ENCODE measurements around the gene FAM89A. TPM values are rescaled to one million over a fixed set of nuclear protein-coding genes. Genes with fewer than 3 reads are reported as not detected.
A peak's percentile ranks its signal among the peaks of the same experiment; 100 is the strongest.

Gene FAM89A
- total and polyA plus RNA-seq, 7 donors, result 2.7 to 6.3 (median 4.2) TPM

GRCh38 chr1:231039161-231040018 is 664 bp downstream of the FAM89A start:
- Histone ChIP-seq H3K4me3 (peak overlapping the region; percentile 77), H3K4me1 (no peaks in the 10 kb centered on the region), H3K27ac (peak overlapping the region; percentile 46), H3K9me3 (no peaks in the 10 kb centered on the region), H3K36me3 (ENCODE audit: insufficient read depth in 1 of 2, low read depth in 1 of 2) (no peaks in the 10 kb centered on the region), H3K27me3 (ENCODE audit: insufficient read depth in 3 of 3, low read length in 2 of 3) (peaks cover 0 to 53% (median 22%) of the 10 kb centered on the region in 3 donors)
- peak; percentile 36 to 55 for DNase-seq
- ATAC-seq, result peak; percentile 25 to 60 (median 50)
- WGBS, 3 donors, result 1% methylated on average over 53 to 91 of the region's 91 CpGs
- TF ChIP-seq CTCF (IDR thresholded peaks at IDR 0.05), result no peak
- intact Hi-C loops (cut with DNase I), result no loop called here

GRCh38 chr1:231037585-231038517 is 2.2 kb downstream of the FAM89A start:
- H3K4me1 ChIP-seq, result no peaks in the 10 kb centered on the region
- WGBS, 3 donors, result 86 to 90% (median 88%) methylated on average over 13 of the region's 13 CpGs
- no peak for ATAC-seq
- peak overlapping the region; percentile 77 for H3K4me3 ChIP-seq
- H3K27ac ChIP-seq, result no peak overlapping the region
- DNase-seq, result no peak
- peaks cover 0 to 50% (median 24%) of the 10 kb centered on the region in 3 donors for H3K27me3 ChIP-seq (ENCODE audit: insufficient read depth in 3 of 3, low read length in 2 of 3)
- TF ChIP-seq CTCF (IDR thresholded peaks at IDR 0.05), result no peak
- no peaks in the 10 kb centered on the region for H3K9me3 ChIP-seq
- H3K36me3 ChIP-seq (ENCODE audit: insufficient read depth in 1 of 2, low read depth in 1 of 2), result no peaks in the 10 kb centered on the region
- intact Hi-C loops (cut with DNase I), result no loop called here

GRCh38 chr1:231036416-231036815 is 3.6 kb downstream of the FAM89A start:
- no peaks in the 10 kb centered on the region for H3K4me1 ChIP-seq
- H3K4me3 ChIP-seq, result no peak overlapping the region
- H3K27ac ChIP-seq, result no peak overlapping the region
- H3K27me3 ChIP-seq (ENCODE audit: insufficient read depth in 3 of 3, low read length in 2 of 3), result peaks cover 0 to 50% (median 24%) of the 10 kb centered on the region in 3 donors
- DNase-seq (no peak), ATAC-seq (no peak)
- TF ChIP-seq CTCF (IDR thresholded peaks at IDR 0.05), result no peak
- H3K9me3 ChIP-seq, result no peaks in the 10 kb centered on the region
- intact Hi-C loops (cut with DNase I), result no loop called here
- H3K36me3 ChIP-seq (ENCODE audit: insufficient read depth in 1 of 2, low read depth in 1 of 2), result no peaks in the 10 kb centered on the region
- WGBS, 3 donors, result 67 to 87% (median 79%) methylated on average over 5 of the region's 5 CpGs

- no peak overlapping the region for H3K4me3 ChIP-seq
- H3K27me3 ChIP-seq (ENCODE audit: insufficient read depth in 3 of 3, low read length in 2 of 3), result peaks cover 0 to 44% (median 24%) of the 10 kb centered on the region in 3 donors
- 38 to 48% (median 46%) methylated on average over 1 of the region's 1 CpG for WGBS, 3 donors
- no peak for DNase-seq
- H3K36me3 ChIP-seq (ENCODE audit: insufficient read depth in 1 of 2, low read depth in 1 of 2), result no peaks in the 10 kb centered on the region
- H3K9me3 ChIP-seq, result no peaks in the 10 kb centered on the region
- H3K27ac ChIP-seq, result no peak overlapping the region
- ATAC-seq, result no peak
- no peaks in the 10 kb centered on the region for H3K4me1 ChIP-seq
- intact Hi-C loops (cut with DNase I), result no loop called here
- TF ChIP-seq CTCF (IDR thresholded peaks at IDR 0.05), result no peak
Observed at GRCh38 chr1:231035799-231036198, 4.3 kb downstream of the FAM89A start.

Data from psoas muscle (tissue), 8 donors.